HG03135 (cell line): Measurements from ENCODE around the gene THOC7.

Experiments
- ATAC-seq: cut with Tn5 transposase; IDR thresholded peaks from one replicate; pipeline ENCODE4 v1.9.1; 2021; ENCODE audit warnings: mild to moderate bottlenecking, moderate library complexity; ENCODE audit not compliant: unreplicated experiment

THOC7 gene

GRCh38 chr3:63878394-63879060 is 14.9 kb upstream of the THOC7 start:
- ATAC-seq: no peak

GRCh38 chr3:63877737-63878393 is 14.3 kb upstream of the THOC7 start:
- ATAC-seq: no peak

- ATAC-seq: no peak
Measured at GRCh38 chr3:63876260-63876659, 12.7 kb upstream of the THOC7 start.

GRCh38 chr3:63875510-63875909 is 11.9 kb upstream of the THOC7 start:
- ATAC-seq: no peak

GRCh38 chr3:63874769-63875168 is 11.2 kb upstream of the THOC7 start:
- no peak for ATAC-seq

- no peak for ATAC-seq
Measured at GRCh38 chr3:63872135-63872924, 8.7 kb upstream of the THOC7 start.

GRCh38 chr3:63870615-63871005 is 7.0 kb upstream of the THOC7 start:
- ATAC-seq: no peak

- no peak for ATAC-seq
Measured at GRCh38 chr3:63869940-63870614, 6.5 kb upstream of the THOC7 start.

GRCh38 chr3:63867225-63867624 is 3.6 kb upstream of the THOC7 start:
- ATAC-seq: no peak

GRCh38 chr3:63864965-63865327 is 1.3 kb upstream of the THOC7 start:
- ATAC-seq: no peak

GRCh38 chr3:63864008-63864964 is 681 bp upstream of the THOC7 start:
- peak; percentile 46 for ATAC-seq

GRCh38 chr3:63862804-63863149 is 828 bp downstream of the THOC7 start:
- no peak for ATAC-seq

- no peak for ATAC-seq
Measured at GRCh38 chr3:63861306-63861705, 2.3 kb downstream of the THOC7 start.

- no peak for ATAC-seq
Measured at GRCh38 chr3:63860776-63861175, 2.8 kb downstream of the THOC7 start.

GRCh38 chr3:63857311-63857710 is 6.3 kb downstream of the THOC7 start:
- ATAC-seq: no peak

- ATAC-seq: no peak
Measured at GRCh38 chr3:63855333-63855940, 8.2 kb downstream of the THOC7 start.

GRCh38 chr3:63853106-63853505 is 10.5 kb downstream of the THOC7 start:
- ATAC-seq: no peak

GRCh38 chr3:63851287-63851686 is 12.3 kb downstream of the THOC7 start:
- ATAC-seq: no peak

GRCh38 chr3:63849175-63849574 is 14.4 kb downstream of the THOC7 start:
- ATAC-seq: no peak
